A673 (cell line): ENCODE results near the gene TMA7B.

Experiments used
- CTCF ChIP-seq: fragments of 300-800, 200-600 bp; sonication (generic); conservative IDR thresholded peaks from 2 replicates; pipeline ENCODE4 v1.5.1; 2017; ENCODE audit warnings: low read depth, mild to moderate bottlenecking, antibody characterized with exemption, low read length, moderate library complexity, mixed read lengths
- EZH2 ChIP-seq: fragments of 200-600 bp; sonication (generic); IDR thresholded peaks from 2 replicates; pipeline ENCODE4 v1.6.1; 2017; ENCODE audit warnings: borderline replicate concordance, low read depth, mild to moderate bottlenecking, mixed read lengths, antibody characterized with exemption, low read length; ENCODE audit not compliant: poor library complexity, severe bottlenecking

DNA sequence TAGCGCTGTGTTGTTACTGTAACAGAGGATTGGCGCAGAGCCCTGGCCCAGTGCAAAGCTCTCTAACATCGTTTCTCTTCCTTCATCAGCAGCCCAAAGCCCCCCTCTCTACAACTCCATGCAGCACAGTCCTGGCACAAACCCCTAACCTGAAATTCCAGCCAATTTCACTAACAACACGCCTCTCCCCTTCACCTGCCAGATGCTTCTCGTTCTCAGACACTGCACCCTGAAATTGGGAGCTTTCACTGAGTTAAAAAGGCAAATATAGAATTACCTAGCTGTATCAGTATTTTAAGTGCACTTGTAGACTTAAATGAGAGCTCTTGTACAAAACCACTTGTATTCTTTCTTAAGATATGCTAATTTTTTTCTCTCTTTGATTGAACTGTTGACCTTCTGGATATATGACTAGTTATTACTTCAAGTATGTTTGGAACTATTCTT lies 43.0 kb upstream of the TMA7B start:
- TF ChIP-seq CTCF (no peak), EZH2 (no peak)
